GM12878 (cell line): ENCODE measurements around the gene NIN. TPM values are rescaled to one million over a fixed set of nuclear protein-coding genes. Genes with fewer than 3 reads are reported as not detected.

Source experiments
- BCL11A ChIP-seq: IDR thresholded peaks from 2 replicates; pipeline ENCODE4 v1.6.1; 2011; ENCODE audit warnings: low read depth, low read length
- E2F8 ChIP-seq: fragments of 450-650 bp; IDR thresholded peaks from 2 replicates; pipeline ENCODE4 v1.6.1; 2018; ENCODE audit warnings: mild to moderate bottlenecking, low read depth, moderate library complexity; ENCODE audit not compliant: partially characterized antibody
- FOS ChIP-seq: IDR thresholded peaks from 3 replicates; pipeline ENCODE4 v1.6.1; 2011; ENCODE audit warnings: borderline replicate concordance; ENCODE audit not compliant: insufficient read length; ENCODE audit errors: extremely low read depth
- HDGF ChIP-seq: fragments of 450-650 bp; IDR thresholded peaks from 2 replicates; pipeline ENCODE4 v1.6.1; 2016; ENCODE audit warnings: antibody characterized with exemption
- HSF1 ChIP-seq: fragments of 150-350 bp; IDR thresholded peaks from 2 replicates; pipeline ENCODE4 v1.6.1; 2014; ENCODE audit warnings: mild to moderate bottlenecking, low read depth, low read length
- IRF3 ChIP-seq: fragments of 450-650 bp; IDR thresholded peaks from 2 replicates; pipeline ENCODE4 v1.6.1; 2014; ENCODE audit warnings: mild to moderate bottlenecking
- MAX ChIP-seq: IDR thresholded peaks from 2 replicates; pipeline ENCODE4 v1.6.1; 2012; ENCODE audit warnings: low read depth, low read length, improper control_type of control experiment
- MEF2A ChIP-seq: IDR thresholded peaks from 2 replicates; pipeline ENCODE4 v1.6.1; 2011; ENCODE audit warnings: low read depth, mild to moderate bottlenecking, low read length, moderate library complexity; ENCODE audit not compliant: insufficient read depth
- MXI1 ChIP-seq: fragments of 150-350 bp; IDR thresholded peaks from 2 replicates; pipeline ENCODE4 v1.6.1; 2011; ENCODE audit warnings: low read depth, mild to moderate bottlenecking, inconsistent platforms, low read length, improper control_type of control experiment
- RAD21 ChIP-seq: IDR thresholded peaks from 2 replicates; pipeline ENCODE4 v1.6.1; 2011; ENCODE audit warnings: mild to moderate bottlenecking, low read depth, low read length, moderate library complexity; ENCODE audit not compliant: insufficient read depth
- RELA ChIP-seq: fragments of 450-650 bp; IDR thresholded peaks from 2 replicates; pipeline ENCODE4 v1.8.0; 2014; ENCODE audit warnings: borderline replicate concordance; ENCODE audit not compliant: partially characterized antibody
- REST ChIP-seq: IDR thresholded peaks from 2 replicates; pipeline ENCODE4 v1.6.1; 2012; ENCODE audit warnings: mild to moderate bottlenecking, low read depth, low read length
- RFX5 ChIP-seq: IDR thresholded peaks from 2 replicates; pipeline ENCODE4 v1.6.1; 2011; ENCODE audit warnings: low read depth, low read length, improper control_type of control experiment
- SMAD1 ChIP-seq: fragments of 450-650 bp; IDR thresholded peaks from 2 replicates; pipeline ENCODE4 v1.6.1; 2018; ENCODE audit warnings: mild to moderate bottlenecking, low read depth; ENCODE audit not compliant: partially characterized antibody
- SMAD5 ChIP-seq: IDR thresholded peaks from 2 replicates; pipeline ENCODE4 v1.6.1; 2016; ENCODE audit warnings: antibody characterized with exemption, low read depth
- STAT3 ChIP-seq: IDR thresholded peaks from 2 replicates; pipeline ENCODE4 v1.6.1; 2011; ENCODE audit warnings: low read depth, low read length, improper control_type of control experiment
- TAF1 ChIP-seq: IDR thresholded peaks from 2 replicates; pipeline ENCODE4 v1.6.1; 2011; ENCODE audit warnings: mild to moderate bottlenecking, low read depth, low read length, borderline replicate concordance
- ZBED1 ChIP-seq: IDR thresholded peaks from 2 replicates; pipeline ENCODE4 v1.6.1; 2016; ENCODE audit warnings: borderline replicate concordance
- ZNF207 ChIP-seq: fragments of 450-650 bp; IDR thresholded peaks from 2 replicates; pipeline ENCODE4 v1.6.1; 2014; ENCODE audit warnings: antibody characterized with exemption, mild to moderate bottlenecking, borderline replicate concordance
- ZNF384 ChIP-seq: IDR thresholded peaks from 2 replicates; pipeline ENCODE4 v1.6.1; 2012; ENCODE audit warnings: low read depth, mild to moderate bottlenecking, low read length, improper control_type of control experiment, borderline replicate concordance
- polyA plus RNA-seq, 11 experiments: library from polyadenylated mRNA; depleted of rRNA in 4 of 11; unstranded in 6 of 11; stranded (reverse) in 5 of 11; fragments of >200 nt; fragmentation: Nextera tagmentation in 4 of 11; fragmentation: Illumina TruSeq in 1 of 11; extraction: Ambion mirVana in 4 of 11; extraction: Trizol in 1 of 11; gene quantifications; 1 replicate in 1 of 11; 2 replicates in 10 of 11; pipeline versions ENCODE4 v1.2.1 to v1.2.3, GENCODE V29; 2011 to 2016; ENCODE audit warnings: inconsistent platforms in 2 of 11, missing spikeins in 2 of 11, low read depth in 1 of 11
- total RNA-seq, 4 experiments: library from RNA; depleted of rRNA in 3 of 4; stranded (reverse); fragments of >200 nt in 3 of 4; fragmentation: Illumina TruSeq in 1 of 4; extraction: Trizol in 1 of 4; gene quantifications; 2 replicates each; pipeline versions ENCODE4 v1.2.1 to v1.2.3, GENCODE V29; 2013 to 2021

Gene NIN
- total and polyA plus RNA-seq, 10 of the 15 experiments (the other 5 are each of a cell fraction or from before 2014, with no cell fraction given): 16.2 to 135 (median 70.3) TPM

- TF ChIP-seq SMAD5 (no peak), HDGF (no peak), TAF1 (no peak), SMAD1 (no peak), ZBED1 (peak; percentile 93), MAX (no peak), RELA (no peak), MEF2A (peak; percentile 97), ZNF207 (no peak), RFX5 (no peak), FOS (no peak), BCL11A (peak; percentile 77; the same call in 1 of the 2 replicates), REST (peak; percentile 43; the same call in 1 of the 2 replicates), E2F8 (no peak), HSF1 (no peak), STAT3 (no peak), MXI1 (no peak), ZNF384 (no peak), RAD21 (no peak), IRF3 (no peak)
Observed at GRCh38 chr14:50762001-50762930, 68.7 kb downstream of the NIN start (continued).
